ENCODE measurements around the gene DUSP11.
"Not testable (repeated sequence)": the region's sequence is repeated elsewhere in the genome, so short reads cannot be mapped to it uniquely, and the experiment has no call there.

Gene DUSP11

DNA sequence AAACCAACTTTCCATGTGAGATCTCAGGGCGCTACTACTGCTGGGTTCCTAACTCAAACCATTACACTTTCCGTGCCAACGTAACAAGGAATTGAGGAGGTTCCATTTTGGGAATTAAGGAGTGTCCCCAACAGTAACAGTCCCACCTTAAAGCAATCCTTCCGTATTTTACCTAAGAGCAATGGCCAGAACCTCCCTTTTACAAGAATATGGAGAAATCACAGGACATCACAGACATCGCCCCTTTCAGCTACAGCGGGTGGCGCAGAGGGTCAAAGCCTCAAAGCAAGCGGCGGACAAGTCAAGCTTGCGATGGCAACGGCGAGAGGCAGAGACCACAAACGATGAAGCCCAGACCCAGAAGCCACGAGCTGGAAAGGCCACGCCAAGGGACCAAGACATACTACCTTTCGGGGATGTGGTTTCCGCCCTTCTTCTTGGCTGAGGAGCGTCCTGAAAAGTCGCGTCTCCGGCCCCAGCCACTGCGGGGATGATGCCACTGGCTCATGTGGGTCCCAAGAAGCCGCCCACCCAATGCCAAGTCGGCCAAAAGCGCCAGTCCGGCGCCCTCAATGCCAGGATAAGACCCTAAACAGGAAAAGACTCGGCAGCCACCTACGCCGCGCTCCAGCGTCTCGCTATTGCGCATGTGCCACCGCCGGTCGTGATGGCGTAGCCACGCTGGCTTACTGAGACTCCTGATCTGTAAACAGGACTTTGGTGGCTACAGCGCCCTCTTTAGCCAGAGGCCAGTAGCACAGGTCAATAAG, at the start of gene DUSP11:
Gene DUSP11, minus strand, starts transcription at position 637 of the 770 bp plus-strand sequence. Its CDS starts 129 bp downstream, at position 508.
- peak; percentile 96 for DNase-seq

DNA sequence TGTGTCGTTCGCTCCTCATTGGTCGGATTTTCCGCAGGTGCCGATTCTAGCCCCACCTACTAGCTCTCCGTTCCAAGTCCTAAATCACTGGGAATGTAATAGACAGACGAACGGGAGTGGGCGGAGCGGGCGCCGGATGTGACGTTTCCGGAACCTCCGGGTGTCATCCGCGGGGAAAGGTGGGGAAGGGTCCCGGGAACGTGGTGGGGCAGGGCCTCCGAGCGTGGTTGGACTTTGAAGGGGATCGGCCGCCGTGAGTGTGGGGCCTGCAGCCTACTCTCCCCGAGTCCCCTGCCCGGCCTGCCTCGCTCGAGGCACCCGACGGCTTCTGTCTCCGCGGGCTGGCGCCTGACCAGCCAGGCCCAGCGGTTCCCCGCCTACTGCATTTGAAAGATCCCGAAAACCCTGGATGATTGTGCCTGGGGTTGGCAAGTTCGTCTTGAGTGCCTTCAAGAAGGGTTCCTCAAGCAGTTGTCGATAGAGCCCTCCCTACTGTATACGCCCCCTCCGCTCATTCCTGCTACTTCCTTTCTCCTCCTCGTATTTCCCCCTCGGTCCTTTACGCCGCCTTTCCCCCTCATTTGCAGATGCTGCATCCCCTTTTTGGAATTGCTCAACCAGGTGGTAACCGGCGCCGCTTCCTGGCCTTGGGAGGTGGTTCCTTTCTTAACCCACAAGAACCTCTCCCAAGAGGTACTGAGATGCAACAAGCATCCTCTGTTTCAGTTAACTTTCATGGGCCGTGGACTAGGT, 49.1 kb upstream of the DUSP11 start, which contains the start of gene STAMBP:
Gene STAMBP, plus strand, starts transcription at position 144 of the 753 bp plus-strand sequence. CDS start 1,896 bp downstream, outside the sequence.
- DNase-seq, result peak; percentile 95

DNA sequence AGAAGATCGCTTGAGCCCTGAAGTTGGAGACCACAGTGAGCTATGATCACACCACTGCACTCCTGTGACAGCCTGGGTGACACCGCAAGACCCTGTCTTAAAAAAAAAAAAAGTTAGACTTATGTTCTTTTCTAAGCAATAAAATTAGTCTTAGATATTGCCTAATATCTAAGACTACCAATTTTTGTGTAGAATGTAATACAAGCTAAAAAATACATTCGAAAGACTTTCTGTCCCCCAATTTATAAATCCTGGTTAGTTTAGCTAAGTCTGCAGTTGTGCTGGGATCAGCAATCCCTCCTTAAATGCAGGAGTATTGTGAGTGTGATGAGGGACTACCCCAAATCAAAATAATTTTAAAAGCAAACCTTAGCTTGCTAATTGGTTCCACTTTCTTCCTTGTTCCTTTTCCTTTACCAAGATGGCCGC, 48.5 kb upstream of the DUSP11 start:
- no peak for DNase-seq

DNA sequence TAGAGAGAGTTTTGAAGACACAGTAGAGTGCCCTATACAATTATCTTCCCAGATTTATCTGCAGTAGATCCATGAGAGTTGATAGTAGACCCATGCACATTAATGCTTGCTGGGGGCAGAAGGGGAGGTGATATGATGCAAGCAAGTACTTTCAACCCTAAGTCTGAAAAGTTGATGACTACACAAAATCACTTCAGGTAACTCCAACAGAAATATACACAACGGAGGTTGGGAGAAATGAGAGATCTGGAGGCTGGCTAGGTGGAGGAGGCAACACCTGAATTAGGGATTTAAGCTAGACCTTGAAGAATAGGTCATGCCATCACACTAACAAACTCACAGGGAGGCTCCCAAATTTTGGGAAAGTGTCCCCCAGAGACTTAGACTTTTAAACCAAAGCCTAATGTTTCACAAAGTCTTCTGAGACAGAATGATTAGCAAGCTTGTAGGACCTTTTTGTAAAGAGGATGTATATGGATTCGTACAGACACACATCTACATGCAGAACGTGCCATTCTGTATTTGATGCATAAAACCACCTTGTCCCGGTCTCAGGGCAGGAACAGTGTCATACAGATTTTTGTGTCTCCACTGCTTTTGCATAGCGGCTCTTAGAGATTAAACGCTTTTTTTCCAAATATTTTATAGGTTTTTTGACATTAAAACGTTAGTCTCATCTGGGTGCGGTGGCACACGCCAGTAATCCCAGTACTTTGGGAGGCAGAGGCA, 47.9 kb upstream of the DUSP11 start:
- no peak for DNase-seq

DNA sequence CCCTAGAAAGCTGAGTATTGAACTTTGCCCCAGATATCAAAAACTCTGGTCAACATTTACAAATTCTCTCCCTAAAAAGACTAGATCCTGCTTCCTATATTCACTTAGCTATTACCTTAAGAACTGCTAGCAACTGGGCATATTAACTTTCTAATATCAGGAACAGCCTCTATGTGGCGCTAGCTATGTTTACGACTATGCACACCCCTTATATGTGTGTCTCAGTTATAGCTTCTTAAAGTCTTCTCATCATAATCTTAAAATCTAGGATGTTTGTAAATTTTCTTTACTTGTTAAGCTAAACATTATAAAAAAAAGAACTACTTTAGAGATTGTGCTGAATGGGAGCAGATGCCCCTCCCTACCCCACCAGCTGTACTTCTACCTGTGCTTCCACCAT, 47.1 kb upstream of the DUSP11 start:
- no peak for DNase-seq

DNA sequence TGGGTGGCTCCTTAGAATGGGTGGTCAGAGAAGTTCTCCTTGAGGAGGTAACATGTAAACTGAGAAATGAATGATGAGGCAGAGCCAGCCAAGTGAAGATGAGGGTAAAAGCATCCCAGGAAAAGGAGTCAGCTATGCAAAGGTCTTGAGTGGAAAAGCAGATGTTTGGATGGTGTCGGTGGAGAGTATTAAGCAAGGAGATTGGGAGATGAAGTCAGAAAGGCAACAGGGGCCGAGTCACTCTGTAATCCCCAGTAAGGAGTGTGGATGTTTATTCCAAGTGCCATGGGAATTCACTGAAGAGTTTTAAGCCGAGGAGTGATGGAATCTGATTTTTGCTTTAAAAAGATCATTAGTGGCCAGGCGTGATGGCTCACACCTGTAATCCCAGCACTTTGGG, 45.5 kb upstream of the DUSP11 start:
- DNase-seq, result no peak

DNA sequence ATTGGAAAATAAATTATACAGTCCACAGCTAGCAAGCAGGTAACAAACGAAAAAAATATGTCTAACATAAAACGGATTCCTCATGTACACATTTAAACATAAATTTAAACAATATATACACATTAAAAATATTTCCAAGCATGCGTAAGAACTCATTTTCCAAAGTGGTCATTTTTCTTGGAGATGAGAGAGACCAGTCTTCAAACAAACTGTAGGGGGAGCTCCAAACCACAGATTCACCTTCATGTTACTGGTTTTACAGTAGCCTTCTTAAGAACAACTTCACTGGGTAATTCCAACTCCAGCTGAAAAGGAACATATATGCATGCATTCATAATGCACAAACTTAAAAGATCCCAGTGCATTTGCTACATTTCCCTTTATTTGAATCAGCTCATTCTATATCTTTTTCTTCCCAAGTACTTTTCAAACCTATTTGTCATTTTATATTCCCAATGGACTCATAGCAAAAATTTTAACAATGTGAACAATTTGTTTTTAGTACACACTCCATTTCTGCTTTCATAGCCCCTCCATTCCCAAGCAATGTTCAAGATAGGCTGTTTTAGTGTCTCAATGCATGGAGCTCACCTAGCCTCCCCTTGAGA, 44.1 kb upstream of the DUSP11 start:
- peak; percentile 36 for DNase-seq

DNA sequence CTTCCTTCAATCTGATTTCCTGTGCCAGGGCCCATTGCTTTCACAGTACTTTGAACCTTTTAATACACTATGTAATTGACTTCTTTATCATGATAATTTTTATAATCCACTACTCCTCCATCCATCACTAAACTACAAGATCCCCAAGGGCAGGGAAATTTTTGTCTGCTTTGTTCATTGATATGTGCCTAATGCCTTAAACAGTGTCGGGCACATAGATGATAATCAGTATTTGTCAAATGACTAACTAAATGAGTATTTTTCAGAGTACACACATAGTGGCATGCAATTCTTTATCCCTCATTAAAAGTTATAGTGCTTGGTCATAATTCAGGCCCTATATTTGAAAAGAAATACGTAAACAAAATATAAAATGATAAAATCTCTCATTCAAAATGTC, 43.5 kb upstream of the DUSP11 start:
- no peak for DNase-seq

DNA sequence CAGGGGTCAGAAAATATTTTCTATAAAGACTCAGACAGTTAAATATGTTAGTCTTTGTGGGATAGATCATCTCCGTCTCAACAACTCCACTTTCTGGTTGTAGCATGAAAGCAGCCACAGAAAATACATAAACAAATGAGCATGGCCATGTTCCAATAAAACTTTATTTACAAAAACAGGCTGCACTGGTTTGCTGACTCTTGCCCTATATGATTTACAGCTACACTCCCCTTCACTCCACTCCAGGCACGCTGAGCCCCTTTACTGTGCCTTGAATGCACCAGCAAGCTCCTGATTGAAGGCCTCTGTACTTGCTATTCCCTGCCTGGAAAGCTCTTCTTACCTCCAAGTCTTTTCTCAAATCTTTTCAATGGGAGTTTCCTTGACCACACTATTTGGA, 43.1 kb upstream of the DUSP11 start:
- no peak for DNase-seq

DNA sequence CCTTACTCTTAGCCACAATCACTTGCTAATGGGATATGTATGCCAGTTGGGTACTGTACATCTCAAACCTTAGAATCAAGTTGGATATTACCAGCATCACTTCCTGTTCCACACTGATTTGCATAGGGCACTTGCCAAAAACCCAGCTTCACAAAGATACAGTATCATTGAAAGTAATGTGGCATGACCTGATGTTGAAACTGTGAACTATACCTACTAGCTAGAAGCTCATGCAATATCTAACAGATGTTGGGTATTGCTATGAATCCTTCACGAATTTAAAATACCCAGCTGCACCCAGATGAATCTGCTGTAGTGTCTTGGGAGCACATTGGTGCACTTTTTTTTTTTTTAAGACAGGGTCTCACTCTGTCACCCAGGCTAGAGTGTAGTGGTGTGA, 42.4 kb upstream of the DUSP11 start:
- no peak for DNase-seq

DNA sequence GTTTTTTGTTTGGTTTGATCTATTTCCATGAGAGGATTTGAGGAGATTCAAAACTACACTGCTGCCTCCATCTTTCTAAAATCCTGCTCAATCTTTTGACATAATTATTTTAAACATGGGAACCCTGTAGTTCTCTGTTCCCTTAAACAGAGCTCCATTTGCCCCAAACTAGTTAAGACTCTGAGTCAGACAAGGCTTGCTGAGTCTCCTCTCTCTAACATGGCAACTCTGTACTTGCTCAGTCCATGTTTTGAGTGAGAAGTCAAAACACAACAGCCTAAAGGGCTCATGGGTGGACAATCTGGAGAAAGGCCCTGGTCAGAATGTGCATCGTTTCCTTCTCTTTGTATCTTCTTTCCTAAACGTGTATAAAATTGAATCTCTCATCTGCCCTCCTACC, 41.8 kb upstream of the DUSP11 start:
- DNase-seq, result no peak

DNA sequence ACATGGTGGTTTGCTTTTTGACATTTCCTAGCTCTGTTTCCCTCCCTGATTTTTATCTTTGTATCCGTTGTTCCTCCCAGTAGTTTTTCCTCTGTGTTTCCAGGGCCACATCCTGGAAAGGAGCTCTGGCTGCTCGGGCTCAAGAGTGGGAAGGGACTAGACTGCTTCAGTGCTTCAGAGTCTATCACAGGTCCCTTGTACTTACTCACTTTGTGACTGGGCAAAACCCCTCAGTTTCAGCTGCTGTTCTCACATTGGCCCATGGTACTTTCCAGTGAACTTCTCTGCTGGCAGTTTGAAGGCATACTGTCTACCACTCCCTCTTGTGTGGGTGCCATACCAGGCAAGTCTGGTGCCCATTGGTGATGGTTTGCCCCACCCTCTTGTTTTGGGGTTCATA, 41.3 kb upstream of the DUSP11 start:
- no peak for DNase-seq

DNA sequence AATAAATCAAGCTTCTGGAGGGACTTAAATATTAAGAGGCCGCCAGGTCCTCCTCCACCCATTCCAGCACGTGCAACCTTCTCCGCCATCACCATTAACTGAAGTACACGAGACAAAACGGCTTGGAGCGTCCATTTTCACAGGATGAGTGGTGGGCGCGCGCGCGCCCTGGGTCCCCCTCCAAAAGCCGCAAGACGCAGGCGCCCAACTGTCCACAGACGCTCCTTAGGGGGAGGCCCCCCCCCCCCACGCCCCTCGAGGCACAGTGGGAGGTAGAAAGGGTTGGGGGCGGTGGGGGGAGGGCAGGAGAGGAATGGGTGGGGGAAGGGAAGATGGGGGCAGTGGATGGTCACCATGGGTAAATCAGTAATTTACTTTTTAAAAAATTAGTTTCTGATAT, 38.4 kb upstream of the DUSP11 start:
- DNase-seq, result no peak

DNA sequence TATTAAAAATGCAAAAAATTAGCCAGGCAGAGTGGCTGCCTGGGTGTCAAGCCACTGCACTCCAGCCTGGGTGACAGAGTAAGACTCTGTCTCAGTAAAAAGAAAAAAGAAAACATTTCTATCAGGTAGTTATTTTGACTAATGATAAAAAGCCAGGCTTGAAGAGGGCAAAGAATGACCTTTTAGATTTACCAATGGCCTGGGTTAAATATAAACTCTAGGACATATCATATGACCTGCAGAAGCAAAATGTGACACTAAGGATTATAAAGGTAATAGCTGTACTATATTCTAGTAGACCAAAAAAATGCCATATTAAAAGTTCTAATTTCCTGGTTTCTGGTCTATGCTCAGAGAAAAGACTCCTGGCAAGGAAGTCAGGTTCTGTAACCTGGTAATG, 32.7 kb upstream of the DUSP11 start:
- DNase-seq, result no peak

DNA sequence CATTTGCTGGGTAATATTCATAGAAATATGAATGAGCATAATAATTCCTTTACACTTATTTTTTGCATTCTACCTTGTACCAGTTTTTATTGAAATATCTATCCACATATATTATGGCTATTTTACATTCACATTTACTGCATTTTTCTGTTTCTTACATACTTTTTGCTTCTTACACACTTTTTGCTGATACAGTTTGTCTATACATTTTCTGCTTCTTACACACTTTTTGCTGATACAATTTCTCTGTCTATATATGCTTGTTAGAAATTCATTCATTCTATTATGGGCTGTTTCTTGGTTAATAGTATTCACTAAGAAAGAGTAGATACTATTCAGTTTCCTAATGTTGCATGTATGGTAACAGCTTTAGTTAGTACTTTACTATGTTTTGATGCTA, 32.0 kb upstream of the DUSP11 start:
- DNase-seq, result no peak

DNA sequence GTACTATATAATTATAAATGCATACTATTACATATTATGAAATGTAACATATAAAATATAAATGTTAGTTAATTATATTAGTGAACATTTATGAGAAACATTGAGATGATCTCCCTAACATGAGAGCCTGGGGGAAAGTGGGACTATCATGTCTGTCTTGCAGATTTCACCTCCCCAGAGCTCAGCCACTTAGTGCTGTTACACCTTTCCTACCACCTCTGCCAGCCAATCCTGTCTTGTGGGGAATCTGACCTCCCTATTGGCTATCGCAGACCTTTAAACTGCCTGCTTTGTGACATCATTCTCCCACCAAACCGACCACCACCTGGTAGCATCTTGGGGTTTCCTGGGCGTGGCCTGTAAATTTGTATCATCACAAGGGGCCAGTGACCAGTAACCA, 4.0 kb upstream of the DUSP11 start, which contains the start of gene C2orf78:
Gene C2orf78, plus strand, starts transcription at position 301 of the 400 bp plus-strand sequence. CDS start 127 bp downstream, outside the sequence.
- DNase-seq, result not testable (repeated sequence)

DNA sequence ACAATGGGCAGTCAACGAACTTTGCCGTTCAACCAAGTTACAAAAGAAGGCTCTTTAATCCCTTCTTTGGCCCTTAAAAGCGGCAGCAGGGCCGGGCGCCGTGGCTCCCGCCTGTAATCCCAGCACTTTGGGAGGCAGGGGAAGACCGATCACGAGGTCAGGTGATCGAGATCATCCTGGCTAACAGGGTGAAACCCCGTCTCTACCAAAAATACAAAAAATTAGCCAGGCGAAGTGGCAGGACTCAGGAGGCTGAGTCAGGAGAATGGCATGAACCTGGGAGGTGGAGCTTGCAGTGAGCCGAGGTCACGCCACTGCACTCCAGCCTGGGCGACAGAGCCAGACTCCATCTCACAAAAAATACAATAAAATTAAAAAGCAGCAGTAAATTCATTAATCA, 3.5 kb upstream of the DUSP11 start:
- DNase-seq, result not testable (repeated sequence)

DNA sequence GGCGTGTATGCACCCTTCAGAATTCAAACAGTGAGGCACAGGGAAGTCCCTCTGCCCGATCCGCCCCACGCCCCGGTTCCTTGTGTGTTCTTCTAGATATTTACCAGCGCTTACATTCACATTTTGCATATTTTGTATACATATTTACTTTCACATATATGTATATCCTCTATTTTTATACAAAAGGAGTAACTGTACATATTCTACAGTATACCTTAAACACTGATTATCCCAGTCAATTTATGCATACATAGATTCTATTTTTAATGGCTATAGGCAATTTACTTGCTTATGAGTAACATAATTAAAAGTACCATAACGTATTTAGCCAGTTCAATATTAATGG, 307 bp upstream of the DUSP11 start:
- no peak for DNase-seq

DNA sequence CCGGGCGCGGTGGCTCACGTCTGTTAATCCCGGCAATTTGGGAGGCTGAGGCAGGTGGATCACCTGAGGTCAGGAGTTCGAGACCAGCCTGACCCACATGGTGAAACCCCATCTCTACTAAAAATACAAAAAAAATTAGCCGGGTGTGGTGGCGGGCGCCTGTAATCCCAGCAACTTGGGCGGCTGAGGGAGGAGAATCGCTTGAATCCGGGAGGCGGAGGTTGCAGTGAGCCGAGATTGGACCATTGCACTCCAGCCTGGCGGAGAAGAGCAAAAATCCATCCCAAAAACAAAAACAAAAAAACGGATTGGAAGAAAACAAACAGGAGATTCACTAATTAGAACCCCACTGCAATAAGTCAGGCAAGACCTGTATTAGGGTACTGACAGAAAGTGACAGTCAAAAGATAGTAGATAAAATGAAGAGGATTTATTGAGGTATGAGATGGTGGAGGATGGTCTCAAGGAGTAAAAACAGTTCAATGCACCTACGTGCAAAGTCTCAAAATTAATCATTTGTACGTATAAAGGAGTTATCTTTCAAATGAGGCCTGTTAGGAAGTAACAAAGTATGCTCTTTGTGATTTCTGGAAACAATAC, 936 bp downstream of the DUSP11 start:
- not testable (repeated sequence) for DNase-seq

DNA sequence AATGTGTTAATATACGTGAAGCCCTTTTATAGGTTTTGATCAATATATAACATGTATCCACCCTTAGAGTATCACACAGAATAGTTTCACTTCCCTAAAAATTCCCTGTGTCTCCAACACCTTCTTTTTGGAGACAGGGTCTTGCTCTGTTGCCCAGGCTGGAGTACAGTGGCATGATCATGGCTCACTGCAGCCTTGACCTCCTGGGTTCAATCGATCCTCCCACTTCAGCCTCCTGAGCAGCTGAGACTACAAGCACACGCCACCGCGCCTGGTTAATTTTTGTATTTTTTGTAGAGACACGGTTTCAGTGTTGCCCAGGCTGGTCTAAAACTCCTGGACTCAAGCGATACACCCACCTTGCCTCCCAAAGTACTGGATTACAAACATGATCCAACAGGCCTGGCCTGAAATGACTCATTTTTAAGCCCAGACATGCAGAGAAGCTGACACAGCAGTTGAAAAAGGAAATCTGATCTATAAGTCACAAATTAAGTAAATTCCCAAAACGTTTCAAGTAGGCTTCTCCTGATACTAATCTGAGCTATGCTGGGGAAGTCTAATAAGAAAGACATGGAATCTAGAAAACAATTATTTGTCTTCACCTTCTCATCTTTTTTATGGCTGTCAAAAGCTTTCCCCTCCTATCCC, 2.9 kb downstream of the DUSP11 start:
- DNase-seq, result no peak

DNA sequence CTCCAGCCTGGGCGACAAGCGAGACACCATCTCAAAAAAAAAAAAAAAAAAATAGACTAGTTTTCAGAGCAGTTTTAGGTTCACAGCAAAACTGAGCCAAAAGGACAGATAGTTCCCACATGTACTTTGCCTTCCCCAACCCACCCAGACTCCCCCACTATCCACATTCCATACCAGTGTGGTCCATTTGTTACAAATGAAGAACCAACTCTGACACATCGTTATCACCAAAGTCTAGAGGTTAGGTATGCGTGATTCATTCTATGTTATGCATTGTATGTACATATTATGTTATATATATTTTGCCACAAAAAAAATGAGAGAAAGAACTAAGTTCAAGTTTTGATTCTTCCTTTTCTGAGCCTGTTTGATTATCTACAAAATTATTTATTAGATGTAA, 3.5 kb downstream of the DUSP11 start:
- no peak for DNase-seq

DNA sequence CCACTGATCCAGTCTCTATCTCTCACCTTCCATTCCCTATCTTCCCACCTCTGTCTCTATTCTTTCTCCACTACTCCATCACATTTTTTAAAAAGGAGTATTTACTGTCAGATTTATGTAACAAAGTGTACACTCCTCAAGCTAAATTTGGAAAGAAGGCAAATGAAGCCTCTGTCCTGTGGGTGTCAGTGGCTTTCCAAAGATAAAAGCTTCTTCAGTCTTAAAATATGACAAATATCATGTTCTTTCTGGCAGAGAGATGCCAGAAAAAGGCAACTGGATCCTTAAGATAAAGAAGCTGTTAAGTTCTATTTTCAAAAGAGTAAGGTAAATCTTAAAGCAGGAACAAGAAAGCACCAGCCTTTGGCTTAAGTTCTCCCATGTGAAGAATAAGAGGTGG, 7.1 kb downstream of the DUSP11 start:
- no peak for DNase-seq

Data from retina (tissue), 1 donor.